Mammary epithelial cell (primary cell): ENCODE results near the gene WNT10A.
"Not testable (repeated sequence)": the region's sequence is repeated elsewhere in the genome, so short reads cannot be mapped to it uniquely, and the experiment has no call there.

Source experiments
- EZH2 ChIP-seq: IDR thresholded peaks from 2 replicates; pipeline ENCODE4 v1.6.1; 2012; ENCODE audit warnings: low read length, inconsistent platforms, borderline replicate concordance
- TF ChIP-seq, protein P1 (sequence below), 2 donors: IDR thresholded peaks in 1 of 2; conservative IDR thresholded peaks in 1 of 2; 2 replicates each; pipeline ENCODE4 v1.5.1; 2011 to 2012; ENCODE audit warnings: inconsistent platforms in 2 of 2, low read length in 2 of 2, mild to moderate bottlenecking in 2 of 2, control low read depth in 1 of 2, low read depth in 1 of 2; ENCODE audit not compliant: insufficient read depth in 1 of 2; ENCODE audit errors: extremely low read depth in 1 of 2

DNA sequence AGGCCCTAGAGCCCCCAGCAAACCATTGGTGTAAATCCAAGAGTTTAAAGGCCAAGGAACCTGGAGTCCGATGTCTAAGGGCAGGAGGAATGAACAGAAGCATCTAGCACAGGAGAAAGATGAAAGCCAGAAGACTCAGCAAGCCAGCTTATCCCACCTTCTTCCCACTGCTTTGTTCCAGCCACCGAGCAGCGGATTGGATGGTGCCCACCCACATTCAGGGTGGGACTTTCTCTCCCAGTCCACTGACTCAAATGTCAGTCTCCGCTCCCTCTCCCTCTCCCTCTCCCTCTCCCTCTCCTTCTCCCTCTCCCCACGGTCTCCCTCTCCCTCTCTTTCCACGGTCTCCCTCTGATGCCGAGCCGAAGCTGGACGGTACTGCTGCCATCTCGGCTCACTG is 49.8 kb downstream of the WNT10A start:
- TF ChIP-seq, protein P1, sequence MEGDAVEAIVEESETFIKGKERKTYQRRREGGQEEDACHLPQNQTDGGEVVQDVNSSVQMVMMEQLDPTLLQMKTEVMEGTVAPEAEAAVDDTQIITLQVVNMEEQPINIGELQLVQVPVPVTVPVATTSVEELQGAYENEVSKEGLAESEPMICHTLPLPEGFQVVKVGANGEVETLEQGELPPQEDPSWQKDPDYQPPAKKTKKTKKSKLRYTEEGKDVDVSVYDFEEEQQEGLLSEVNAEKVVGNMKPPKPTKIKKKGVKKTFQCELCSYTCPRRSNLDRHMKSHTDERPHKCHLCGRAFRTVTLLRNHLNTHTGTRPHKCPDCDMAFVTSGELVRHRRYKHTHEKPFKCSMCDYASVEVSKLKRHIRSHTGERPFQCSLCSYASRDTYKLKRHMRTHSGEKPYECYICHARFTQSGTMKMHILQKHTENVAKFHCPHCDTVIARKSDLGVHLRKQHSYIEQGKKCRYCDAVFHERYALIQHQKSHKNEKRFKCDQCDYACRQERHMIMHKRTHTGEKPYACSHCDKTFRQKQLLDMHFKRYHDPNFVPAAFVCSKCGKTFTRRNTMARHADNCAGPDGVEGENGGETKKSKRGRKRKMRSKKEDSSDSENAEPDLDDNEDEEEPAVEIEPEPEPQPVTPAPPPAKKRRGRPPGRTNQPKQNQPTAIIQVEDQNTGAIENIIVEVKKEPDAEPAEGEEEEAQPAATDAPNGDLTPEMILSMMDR (conservative IDR thresholded peaks at IDR 0.05 in 1 of 2, IDR thresholded peaks at IDR 0.05 in 1 of 2; ENCODE audit: extremely low read depth in 1 of 2, insufficient read depth in 1 of 2, low read depth in 1 of 2, low read length in 2 of 2), result not testable (repeated sequence)
- not testable (repeated sequence) for TF ChIP-seq EZH2
